ENCODE measurements around the gene PDGFRB. TPM values are rescaled to one million over a fixed set of nuclear protein-coding genes. Genes with fewer than 3 reads are reported as not detected.

PDGFRB gene
- 97.8 TPM for total RNA-seq

DNA sequence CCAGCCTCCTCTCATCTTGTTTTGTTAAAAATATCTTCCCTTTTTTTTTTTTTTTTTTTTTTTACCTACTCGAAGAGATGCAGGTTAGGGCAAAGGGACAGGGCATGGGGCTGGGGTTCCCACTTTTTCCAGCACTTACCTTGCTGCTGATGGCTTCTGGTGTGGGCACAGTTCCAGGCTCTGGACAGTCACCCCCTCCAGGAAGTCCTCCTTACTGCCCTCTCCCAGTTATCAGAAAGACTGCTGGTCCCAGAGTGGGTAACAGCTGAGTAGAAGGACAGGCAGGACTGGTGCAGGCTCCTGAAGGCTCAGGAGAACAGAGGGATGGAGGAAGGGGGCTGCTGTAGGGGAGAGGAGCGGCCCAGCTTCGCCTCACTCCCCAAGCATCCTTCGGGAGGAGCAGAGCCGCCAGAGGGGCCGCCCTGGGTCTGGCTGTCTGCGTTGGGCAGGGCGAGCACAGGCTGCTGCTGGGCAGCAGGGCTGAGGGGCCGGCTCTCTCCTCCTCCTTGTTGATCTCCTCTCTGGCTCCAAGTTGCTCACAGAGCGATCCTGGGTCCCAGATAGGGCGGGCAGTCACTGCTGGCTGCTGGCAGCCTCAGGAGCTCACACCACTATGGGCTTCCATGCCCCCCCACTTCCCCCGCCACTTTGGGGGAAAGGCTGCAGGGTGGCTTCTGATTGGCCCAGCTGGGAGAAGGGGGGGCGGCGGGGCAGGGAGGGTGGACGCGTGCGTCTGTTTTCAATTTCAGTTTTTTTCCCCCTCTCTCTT lies at the start of gene PDGFRB:
TSS of gene PDGFRB (minus strand) at position 588 of the 769 bp plus-strand sequence. CDS start 18,798 bp downstream, outside the sequence.
- DNase-seq (ENCODE audit: low spot score) = peak; percentile 82

DNA sequence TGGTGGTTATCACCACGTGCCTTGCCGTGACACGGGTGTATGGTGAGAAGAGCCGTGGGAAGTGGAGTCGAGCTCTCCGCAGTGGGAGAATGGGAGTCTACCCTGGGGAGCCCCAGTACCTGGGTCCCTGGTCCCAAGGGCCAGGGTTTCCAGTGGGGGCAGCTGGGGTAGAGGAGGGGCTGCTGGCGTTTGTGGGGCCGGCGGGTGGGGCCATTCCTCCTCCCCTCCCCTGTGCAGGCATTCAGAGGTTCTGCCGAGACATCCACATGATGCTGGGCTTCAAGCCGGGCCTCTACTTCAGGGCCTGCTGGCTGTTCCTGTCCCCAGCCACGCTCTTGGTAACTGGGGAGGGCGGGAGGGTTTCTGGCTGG lies 48.9 kb upstream of the PDGFRB start:
- no peak for DNase-seq (ENCODE audit: low spot score)

DNA sequence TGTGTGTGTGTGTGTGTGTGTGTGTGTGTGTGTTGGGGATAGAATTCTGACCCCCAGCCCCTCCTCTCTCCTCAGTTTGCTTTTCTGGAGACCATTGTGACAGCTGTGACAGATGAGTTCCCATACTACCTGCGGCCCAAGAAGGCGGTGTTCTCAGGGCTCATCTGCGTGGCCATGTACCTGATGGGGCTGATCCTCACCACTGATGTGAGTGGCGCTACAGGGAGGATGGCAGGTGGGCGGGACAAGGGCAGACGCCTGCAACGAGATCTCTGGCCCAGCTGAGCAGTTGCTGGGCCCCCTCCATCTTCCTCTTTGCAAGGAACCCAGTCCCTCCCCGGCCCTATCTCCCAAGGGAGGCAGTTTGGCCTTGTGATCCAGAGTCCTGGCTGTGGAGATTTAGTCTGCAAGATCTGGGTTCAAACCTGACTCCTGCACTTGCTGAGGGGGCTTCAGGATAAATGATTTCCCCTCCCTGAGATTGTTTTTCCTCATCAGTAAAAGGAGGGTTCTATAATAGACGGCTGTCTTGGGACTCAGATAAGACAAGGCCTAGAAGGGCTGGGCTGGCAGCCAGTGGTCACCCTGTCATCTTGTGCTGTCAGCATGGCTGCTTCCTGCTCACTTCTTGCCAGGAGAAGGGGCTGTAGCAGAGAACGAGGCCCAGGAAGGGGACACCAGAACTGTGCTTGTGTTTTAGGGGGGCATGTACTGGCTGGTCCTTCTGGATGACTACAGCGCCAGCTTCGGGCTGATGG lies 48.4 kb upstream of the PDGFRB start:
- DNase-seq (ENCODE audit: low spot score) = no peak

DNA sequence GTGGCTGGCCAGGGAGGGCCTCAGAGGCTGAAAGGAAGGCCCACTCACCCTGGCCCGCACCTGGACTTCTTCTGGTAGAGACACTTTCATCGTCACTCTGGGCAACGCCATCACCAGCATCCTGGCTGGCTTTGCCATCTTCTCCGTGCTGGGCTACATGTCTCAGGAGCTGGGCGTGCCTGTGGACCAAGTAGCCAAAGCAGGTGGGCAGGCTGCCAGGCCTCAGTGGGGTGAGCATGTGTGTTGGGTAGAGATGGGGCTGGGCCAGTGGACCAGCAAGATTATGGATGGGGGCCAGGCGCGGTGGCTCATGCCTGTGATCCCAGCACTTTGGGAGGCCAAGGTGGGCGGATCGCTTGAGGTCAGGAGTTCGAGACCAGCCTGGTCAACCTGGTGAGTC lies 46.9 kb upstream of the PDGFRB start:
- no peak for DNase-seq (ENCODE audit: low spot score)

DNA sequence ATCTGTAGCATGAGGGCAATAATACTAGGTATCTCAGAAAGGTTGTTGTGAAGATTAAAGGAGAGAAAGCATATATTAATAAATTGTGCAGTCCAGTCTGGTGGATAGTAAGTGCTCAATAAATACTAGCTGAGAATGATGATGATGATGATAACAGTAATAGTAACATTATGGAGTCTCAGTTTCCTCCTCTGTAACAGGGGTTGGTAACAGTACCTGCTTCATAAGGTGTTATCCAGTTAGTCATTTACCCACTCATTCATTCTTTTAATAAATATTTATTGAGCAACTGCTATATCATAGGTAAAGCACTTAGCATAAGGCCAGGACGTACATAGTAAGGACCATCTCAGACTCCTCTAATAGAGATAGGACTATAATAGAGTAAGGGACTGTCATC lies 41.8 kb upstream of the PDGFRB start:
- no peak for DNase-seq (ENCODE audit: low spot score)

DNA sequence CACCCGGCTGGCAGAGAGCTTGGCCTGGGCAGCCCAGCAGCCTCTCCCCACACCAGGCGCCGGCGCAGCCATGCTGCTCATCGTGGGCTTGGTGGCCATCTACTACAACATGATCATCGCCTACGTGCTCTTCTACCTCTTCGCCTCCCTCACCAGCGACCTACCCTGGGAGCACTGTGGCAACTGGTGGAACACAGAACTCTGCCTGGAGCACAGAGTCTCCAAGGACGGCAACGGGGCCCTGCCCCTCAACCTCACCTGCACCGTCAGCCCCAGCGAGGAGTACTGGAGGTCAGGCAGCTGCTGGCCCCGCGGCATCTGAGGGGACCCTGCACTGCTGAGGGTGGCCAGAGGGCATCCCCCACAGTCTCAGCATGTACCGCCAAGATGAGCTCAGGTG lies 41.3 kb upstream of the PDGFRB start:
- no peak for DNase-seq (ENCODE audit: low spot score)

DNA sequence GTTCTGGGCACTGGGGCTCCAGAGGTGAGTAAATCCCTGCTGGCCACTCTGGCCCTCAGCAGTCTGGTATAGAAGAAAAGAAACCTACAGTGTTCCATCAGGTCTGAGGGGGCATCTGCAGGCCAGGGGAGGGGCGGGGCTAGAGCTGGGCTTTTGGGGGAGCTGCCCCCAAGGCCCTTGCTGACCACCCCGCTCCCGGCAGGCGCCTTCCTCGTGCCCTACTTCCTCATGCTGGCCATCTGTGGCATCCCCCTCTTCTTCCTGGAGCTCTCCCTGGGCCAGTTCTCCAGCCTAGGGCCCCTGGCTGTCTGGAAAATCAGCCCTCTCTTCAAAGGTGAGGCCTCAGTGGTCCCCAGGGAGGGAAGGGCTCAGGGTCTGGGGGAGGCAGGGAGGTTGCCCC lies 40.9 kb upstream of the PDGFRB start:
- no peak for DNase-seq (ENCODE audit: low spot score)

DNA sequence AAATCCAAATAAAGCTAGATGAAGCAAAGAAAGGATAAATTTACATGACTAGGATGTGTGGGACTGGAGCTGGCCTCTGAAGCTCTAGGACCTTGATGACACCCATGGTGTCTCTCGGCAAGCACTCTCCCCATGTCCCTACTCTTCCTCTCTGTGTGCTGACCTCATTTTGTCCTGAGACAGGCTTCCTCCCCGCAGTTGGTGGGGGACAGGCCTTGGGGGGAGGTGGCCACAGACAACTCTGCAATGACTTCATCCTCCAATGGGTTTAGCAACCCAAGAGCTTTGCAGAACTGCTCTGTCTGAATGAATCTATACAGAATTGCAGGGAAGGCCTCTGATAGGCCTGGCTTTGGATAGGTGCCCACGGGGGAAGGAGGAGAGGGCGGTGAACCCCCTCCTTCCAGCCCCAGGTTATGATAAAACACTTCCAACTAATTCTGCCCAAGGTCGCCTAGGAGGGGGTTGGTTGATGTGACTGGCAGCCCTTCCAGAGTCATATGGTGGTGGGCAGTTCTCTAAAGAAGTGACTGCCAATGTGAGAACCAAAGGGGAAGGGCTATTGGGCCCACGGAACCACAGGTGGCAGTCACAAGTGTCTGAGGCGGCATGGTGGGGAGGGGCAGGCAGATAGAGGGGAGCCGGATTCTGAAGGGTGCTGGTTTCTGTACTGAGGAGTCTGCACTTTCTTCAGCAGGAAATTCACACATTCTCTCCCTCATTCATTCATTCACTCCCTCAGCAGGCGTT lies 40.3 kb upstream of the PDGFRB start:
- DNase-seq (ENCODE audit: low spot score) = no peak

DNA sequence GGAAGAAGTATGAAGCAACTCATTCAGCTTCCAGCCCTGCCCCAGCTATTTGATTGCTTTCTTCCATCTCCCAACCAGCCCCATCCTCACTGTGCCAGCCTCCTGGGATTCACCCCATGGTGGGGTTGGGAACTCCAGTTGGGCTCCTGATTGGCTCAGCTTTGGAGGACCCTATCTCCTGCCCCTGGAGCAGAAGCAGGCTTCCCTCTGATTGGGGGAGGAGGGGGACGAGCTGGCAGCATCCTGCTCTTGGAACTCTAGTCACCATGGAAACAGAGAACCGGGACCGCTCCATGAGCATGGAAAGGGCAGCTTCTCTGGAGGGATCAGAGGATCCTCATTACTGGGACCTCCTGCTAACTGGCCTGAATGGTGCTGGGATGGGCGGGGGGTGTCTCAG lies 36.8 kb upstream of the PDGFRB start:
- DNase-seq (ENCODE audit: low spot score) = no peak

DNA sequence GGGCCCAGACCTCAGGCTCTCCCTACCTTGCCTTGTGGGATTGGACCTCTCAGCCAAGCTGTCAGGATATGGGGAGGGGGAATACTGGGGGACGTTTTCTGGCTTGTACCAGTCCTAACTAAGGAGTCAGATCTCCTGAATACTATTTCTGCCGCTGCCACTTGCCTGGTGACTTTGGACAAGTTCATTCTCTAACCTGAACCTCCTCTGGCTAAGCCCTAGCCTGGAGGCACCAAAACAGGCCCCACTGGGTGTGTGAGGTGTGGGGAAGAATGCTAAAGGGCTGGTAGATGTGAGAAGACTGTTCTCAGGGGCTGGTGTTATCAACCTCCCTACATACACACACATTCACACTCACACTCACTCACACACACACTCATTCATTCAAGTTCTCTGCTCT lies 35.3 kb upstream of the PDGFRB start:
- DNase-seq (ENCODE audit: low spot score) = no peak

DNA sequence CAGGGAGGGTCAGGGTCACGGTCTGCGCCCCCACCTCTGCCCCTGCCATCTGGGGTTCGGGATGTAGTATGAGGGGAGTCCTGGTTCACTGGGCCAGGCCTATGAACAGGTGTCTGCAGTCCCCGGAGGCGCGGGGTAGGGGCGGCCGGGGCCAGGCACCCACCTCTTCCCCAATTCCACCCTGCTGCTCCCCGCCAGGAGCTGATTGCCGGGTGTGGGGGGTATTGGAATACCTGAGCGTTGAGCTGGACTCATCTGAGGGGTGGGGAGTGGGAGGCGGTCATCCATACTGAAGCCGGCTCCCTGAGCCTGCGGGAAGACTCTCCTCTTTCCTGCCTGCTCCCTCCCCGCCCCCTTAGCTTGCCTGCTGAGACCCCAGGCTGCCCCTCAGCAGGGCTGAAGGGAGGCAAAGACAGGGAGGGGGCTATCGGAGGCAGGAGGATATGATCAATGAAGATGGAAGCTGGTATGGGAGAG lies 34.9 kb upstream of the PDGFRB start:
- no peak for DNase-seq (ENCODE audit: low spot score)

DNA sequence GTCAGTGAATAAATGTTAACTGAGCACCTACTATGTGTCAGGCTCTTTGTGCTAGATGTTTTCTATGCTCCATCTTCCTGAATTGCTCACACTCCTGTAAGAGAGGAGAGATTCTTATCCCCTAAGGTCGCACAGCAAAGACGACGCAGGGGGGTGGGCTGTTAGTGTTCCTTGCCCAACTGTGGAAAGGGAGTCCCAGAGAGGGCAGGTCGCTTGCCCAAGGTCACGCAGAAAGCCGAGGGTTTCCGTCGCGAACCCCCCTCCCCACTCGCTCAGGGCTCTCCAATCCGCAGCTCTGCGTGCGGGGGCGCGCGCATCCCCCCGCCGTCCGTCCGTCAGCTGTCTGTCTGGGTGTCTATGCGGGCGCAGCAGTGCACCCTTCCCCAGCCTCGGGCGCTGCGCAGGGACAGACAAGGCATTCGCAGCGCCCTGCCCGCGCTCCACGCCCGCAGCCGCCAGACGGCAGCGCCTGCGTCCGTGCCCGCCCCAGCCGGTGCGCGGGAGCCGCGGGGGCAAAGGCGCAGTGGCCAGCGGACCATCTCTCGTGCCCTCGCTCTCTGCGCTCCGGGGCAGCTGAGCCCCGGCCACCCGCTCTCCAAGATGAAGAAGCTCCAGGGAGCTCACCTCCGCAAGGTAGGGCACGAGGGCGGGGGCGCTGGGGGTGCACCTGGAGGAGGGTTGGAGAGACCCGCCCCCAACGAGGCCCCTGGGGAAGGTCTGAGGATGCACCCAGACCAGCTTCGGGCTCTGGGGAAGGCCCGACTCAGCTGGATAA lies 34.3 kb upstream of the PDGFRB start, which contains the start of gene SLC6A7:
TSS of gene SLC6A7 (plus strand) at position 335 of the 775 bp plus-strand sequence. CDS start at position 601, 266 bp downstream.
- DNase-seq (ENCODE audit: low spot score) = no peak

DNA sequence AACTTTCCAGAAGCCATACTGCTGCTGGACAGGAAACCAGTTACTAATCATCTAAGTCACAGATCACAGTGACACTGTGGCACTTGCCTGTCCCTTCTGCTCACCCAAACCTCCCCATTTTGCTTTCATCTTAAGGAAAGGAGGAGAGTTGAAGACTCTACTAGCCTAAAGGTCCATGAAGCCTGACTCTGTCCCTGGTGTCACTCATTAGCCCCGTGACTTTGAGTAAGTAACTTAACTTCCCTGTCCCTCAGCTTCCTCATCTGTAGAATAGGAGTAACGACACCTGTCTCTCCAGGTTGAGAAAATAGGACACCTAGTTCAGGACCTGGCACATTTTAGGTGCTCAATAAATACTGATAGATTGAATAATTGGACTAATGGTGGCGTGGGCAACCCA lies 33.7 kb upstream of the PDGFRB start:
- no peak for DNase-seq (ENCODE audit: low spot score)

DNA sequence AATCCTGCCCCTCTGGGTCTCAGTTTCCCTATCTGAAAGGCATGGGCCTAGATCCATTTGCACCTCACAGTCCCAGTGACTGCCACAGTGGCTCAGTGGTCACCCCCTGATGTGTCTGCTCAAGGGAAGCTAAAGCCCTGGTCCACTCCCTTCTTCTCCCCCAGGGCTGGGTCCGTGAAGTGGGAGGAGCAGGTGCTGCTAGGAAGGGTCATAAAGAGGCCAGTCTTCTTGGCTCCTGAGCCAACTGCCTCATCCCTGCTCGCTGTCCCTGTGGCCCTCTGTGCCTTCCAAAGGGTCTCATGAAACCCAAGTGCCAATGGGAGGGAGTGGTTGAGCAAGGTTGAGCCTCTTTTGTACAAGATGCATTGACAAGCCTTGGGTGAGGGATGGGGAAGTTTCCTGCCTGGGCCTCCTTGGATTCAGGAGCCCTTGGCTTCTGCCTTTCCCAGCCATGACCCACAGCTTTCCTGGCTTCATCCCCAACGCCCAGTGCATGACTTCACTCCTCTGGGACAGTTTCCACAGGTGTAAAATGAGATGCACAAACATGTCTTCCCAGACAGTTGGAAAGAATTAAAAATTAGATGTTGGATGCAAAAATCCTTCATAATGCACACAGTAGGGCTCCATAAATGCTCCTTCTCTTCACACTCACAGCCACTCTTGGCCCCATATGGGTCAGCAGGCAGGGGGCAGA lies 32.6 kb upstream of the PDGFRB start:
- DNase-seq (ENCODE audit: low spot score) = no peak

DNA sequence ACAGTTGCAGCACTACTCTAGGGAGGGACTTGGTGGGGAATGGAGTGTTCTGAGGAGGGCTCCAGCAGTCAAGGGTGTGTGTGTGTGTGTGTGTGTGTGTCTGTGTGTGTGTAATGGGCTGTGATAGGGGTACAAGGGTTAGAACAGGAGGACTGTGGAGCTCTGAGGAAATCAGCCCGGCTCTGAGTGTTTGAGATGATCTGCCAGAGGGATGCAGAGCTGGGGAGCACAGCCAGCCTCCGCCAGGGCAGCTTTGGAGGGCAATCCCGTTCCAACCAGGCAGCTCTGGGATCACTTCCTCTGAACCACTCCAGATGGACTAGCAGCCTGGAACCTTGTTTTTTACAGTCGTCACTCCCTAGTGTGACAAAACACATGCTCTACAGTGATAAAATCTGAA lies 31.3 kb upstream of the PDGFRB start:
- no peak for DNase-seq (ENCODE audit: low spot score)

DNA sequence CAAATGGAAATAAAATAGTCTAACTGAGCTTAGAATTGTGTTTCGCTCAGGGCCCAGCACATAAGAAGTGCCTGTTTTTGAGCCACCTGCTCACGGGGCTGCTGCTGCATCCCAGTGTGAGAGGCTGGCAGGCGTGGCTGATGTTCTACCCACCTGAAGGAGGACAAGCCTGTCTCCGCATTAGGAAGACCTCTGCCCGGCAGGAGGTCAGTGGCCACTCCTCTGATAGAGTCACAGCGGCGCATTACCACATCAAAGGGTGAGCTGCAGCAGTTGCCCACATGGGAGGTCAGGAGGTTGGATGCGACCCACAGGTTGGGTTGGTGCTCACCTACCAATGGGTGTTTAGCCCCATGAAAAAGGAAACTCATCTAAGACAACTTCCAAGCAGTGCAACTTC lies 30.5 kb upstream of the PDGFRB start:
- no peak for DNase-seq (ENCODE audit: low spot score)

DNA sequence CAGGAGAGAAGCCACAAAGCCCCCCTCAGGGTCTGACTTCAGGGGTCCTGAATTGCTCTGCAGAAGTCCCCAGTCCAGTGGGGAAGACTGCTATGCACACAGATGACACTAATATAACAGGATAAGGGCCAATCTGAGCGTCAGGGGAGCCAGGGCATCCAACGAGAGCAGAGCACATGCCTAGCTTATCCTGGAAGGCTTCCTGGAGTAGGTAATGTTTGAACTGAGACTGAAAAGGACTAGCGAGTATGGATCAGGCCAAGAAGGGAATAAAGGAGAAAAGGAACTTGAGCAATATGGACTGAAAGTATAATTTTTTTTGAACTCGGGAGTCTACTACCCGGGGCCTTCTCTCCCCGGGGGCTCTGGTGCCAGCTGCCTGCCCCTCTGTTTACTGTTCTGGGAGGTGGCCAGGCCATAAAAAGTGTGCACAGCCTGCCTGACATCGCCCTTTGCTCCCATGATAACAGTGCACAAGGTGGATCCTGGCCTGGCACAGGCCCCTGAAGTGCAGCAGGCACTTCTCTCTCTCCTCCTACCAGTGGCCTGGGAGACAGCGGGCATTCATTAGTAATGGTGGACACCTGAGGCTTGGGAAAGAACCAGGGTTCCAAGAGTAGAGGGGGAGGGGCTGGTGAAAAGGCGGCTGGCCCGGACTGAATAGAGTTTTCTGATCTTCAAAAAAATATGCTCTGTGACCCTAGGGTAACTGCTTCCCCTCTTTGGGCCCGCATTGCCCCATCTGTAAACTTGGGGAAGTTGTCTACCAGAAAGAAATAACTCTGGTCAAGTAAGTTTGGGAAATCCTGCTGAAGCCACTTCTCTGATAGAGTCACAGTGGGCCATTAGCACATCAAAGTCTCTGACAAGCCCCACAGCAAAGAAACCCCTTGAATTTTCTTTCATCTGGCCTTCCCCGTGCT lies 29.6 kb upstream of the PDGFRB start:
- DNase-seq (ENCODE audit: low spot score) = no peak

DNA sequence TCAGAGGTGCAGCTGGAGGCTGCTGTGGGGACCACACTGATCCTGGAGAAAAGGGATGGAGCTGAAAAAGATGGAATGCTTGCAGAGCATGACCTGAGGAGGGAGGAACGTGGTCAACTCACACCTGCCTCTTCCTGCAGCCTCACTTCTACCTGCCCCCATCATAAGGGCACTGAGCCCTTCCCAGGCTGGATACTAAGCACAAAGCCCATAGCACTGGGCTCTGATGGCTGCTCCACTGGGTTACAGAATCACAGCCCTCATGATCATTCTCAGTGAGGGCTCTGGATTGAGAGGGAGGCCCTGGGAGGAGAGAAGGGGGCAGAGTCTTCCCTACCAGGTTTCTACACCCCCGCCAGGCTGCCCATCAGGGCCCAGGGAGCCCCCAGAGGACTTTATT lies 28.4 kb upstream of the PDGFRB start:
- DNase-seq (ENCODE audit: low spot score) = no peak

DNA sequence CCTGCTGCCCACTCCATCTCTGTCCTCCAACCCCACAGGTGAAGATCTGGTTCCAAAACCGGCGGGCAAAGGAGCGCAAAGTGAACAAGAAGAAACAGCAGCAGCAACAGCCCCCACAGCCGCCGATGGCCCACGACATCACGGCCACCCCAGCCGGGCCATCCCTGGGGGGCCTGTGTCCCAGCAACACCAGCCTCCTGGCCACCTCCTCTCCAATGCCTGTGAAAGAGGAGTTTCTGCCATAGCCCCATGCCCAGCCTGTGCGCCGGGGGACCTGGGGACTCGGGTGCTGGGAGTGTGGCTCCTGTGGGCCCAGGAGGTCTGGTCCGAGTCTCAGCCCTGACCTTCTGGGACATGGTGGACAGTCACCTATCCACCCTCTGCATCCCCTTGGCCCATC lies 27.8 kb upstream of the PDGFRB start:
- no peak for DNase-seq (ENCODE audit: low spot score)

DNA sequence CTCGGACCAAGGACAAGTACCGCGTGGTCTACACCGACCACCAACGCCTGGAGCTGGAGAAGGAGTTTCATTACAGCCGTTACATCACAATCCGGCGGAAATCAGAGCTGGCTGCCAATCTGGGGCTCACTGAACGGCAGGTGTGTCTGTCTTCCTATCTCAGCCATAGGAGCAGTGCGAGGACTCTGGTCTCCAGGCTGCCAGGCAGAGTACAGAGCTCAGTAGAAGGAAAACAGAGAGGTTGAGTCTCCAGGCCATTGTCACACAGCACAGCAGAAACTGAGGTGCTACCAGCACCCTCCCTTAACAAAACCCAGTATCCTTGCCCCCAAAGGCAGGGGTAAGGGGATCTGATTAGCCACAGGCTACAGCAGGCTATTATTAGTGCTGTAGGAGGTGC lies 27.1 kb upstream of the PDGFRB start:
- no peak for DNase-seq (ENCODE audit: low spot score)
